CD4-positive, alpha-beta T cell treated with Interleukin-15 for 1 hour (primary cell): Measurements from ENCODE around the gene SGIP1.
"Not testable (repeated sequence)": the region's sequence is repeated elsewhere in the genome, so short reads cannot be mapped to it uniquely, and the experiment has no call there.

ENCODE experiments used
- DNase-seq: peaks from one replicate; pipeline ENCODE4 v3.0.0-alpha.2; 2020

SGIP1 gene

DNA sequence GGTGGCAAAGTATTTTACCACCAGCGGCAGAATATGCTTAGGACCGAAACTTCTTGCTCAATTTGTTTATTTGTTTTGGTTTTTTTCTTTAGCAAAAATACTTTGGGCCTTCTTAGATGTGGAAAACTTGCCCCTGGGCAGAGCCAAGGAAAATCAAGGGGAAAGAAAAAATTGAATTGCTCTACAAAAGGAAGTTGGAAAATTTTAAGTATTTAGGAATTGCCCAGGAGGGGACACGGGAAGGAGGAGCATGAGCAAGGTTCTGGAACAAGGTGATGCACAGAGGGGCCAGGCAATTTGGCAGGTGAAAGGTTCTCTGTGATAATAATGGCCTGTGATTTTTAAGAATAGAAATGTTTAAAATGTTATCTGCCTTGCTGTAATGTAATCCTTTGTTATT is 28.6 kb downstream of the SGIP1 start:
- no peak for DNase-seq

DNA sequence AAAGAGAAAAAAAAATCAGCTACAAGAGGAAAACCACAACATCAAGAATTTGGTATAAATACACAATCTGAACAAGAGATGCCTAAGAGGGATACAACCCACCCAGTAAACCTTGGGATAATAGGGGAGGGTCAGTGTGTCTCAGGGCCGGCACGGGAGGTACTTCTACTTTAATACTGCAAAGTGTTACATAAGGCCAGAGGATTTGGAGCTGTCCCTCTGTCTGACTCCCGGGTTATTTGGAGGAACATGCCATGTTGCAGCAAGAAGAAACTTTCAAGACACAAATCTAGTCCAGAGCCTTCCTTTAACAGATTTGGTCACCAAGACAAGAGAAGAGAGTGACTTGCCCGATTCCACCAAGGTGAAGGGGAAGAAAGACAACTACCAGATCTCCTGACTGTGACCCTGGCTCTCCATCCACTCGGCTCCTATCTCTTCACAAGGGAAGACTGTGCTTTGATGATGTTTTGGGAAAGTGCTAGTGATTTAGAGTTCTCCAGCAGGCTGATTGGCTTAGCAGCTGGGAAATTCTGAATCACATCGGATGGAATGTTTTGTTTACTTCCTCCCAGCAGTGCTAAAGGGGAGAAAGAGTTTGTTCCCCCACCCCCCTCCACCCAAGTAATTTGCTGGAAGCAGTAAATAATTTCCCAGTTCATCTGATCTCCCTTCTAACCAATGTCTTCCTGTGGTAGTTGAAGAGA is 29.3 kb downstream of the SGIP1 start:
- DNase-seq, result no peak

DNA sequence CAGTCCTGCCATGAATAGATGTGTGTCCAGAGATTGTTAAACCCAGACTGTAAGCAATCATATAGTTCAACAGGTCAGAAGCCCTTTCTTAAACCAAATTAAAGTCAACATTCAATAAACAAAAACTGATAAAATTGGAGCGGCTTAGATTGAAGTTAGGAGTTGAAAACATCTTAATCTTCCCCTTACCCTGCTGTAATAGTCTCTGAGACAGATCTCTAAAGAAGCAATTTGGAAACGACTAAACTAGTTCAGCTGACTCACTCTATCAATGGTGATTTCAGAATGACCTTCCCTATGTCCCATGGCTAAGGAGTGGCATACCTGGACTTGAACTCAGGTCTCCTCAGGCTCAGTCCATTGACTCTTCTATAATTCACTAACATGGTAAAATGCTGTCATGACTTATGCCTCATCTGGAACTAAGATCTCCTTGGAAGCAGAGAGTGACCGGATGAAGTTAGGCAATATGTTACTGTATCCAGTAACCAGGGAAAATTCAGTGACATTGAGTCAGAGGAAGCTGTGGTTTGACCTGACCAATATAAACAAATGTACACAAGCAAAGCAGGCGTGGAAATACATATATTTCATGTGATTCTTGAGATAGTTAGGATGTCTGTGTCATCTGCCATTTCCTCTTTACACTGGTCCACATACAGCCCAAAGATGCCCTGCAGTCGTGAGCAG is 30.1 kb downstream of the SGIP1 start:
- no peak for DNase-seq

DNA sequence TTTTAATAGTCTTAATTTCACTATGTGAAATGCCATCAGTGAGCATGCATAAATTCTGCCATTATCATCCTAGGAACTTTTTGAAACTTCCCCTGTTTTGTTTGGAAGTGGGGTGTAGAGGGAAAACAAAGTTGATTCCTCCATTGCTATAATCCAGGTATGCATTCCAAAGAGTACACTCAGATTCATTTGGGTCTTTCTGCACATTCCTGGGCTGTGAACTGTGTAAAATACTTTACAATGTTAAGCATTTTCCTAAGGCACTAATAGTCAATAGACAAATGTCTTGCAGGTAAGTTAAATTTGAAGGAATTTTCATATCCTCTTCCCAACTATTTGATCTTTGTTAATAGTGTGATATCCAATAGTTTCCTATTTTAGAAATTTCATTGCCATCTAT is 36.2 kb downstream of the SGIP1 start:
- no peak for DNase-seq

DNA sequence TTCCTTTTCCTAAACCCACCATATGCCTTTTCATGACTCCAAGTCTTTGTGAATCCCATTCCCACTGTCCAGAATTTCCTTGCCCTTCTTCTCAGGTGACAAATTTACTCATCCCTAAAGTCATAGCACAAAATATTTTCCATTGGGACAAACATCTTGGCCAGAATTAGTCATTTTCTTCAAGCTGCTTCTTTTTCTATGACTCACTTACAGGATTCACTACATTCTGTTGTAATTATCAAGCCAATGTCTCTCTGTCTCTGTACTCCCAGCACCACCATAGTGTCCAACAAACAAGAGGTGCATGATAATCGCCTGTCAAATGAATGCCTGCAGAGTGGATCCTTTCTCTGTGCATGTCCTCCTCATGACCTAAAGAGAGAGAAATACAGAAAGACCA is 37.8 kb downstream of the SGIP1 start:
- DNase-seq, result no peak

DNA sequence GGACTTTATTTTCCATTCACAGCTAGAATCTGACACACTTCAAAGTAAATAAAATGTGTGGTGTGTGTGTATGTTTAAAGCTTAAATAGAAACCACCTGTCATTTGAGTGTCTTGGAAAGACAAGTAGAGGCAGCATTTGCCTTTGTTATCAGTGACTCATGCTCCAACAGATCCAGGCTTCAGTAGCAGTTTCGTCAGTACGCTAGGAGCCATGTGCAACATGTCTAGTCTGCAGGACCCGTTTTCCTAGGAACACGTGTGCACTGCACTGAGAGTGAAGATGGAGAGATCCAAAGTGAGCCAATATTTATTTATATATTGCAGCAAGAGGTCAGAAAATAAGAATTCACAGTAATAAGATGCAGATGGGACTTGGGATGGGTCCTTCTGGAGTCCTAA is 41.8 kb downstream of the SGIP1 start:
- no peak for DNase-seq

DNA sequence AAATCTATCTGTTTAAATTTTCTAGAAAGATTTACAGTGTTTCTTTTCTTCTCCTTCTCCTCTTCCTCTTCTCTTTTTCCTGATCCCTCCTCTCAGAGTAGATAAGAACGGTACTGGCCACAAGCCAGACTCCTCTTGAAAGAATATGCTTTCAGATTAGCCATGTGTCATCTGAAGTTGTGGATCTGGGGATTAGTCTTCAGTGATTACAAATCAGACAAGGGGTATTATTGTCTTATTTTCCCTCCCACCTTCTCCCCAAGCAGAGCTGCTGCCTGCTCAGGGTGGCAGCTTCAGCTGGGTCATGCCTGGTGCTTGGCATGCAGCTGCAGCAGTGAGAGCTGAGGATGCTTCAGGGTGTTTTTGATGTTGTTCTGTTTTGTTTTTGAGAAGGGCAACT is 42.7 kb downstream of the SGIP1 start:
- no peak for DNase-seq

DNA sequence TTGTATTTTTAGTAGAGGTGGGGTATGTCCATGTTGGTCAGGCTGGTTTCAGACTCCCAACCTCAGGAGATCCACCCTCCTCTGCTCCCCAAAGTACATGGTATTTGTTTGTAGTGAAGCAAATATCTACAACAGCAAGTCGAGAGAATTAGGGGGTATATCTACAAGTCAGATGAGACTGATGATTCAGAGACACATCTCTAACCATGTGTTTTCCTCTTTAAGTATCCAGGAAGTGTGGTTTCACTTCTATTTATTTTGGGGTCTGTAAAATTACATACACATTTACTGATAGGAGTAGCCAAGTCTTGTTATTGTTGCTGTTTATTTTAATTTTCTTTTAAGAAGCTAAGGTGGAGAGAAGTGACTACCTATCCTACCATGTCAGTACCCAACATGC is 44.9 kb downstream of the SGIP1 start:
- no peak for DNase-seq

DNA sequence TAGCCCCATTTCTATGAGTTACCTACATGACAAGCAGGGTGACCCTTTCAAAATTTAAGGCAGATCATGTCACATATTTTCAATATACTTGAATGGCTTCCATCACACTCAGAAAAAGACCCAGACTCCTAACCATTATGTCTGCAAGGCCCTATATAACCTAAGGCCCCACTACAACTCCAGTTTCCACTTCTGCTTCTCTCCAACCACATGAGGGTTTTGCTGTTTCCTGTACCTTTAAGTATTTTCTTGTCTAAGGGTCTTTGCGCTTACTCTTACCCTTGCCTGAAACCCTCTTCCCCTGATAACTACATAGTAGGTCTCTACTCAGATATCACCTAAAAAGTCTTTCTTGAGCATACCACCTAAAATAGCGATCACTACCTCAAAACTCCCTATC is 46.1 kb downstream of the SGIP1 start:
- DNase-seq, result no peak

DNA sequence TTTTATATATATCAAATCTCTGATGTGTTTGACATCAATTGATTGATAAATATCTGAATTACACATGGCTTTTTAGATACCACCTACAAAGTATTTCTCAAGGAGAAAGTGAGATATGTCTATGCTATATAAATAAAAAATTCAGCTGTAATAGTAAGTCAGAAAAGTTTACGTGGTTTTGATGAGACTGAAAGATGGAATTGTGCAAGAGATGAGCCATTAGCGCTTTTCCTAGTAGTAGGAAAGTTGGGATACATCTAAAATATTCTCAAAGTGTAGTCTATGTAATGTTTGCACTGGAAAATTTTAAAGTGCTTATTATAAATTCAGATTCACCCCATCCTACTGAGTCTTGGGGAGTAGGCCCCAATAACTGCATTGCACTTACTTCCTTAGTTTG is 49.1 kb downstream of the SGIP1 start:
- DNase-seq, result no peak

DNA sequence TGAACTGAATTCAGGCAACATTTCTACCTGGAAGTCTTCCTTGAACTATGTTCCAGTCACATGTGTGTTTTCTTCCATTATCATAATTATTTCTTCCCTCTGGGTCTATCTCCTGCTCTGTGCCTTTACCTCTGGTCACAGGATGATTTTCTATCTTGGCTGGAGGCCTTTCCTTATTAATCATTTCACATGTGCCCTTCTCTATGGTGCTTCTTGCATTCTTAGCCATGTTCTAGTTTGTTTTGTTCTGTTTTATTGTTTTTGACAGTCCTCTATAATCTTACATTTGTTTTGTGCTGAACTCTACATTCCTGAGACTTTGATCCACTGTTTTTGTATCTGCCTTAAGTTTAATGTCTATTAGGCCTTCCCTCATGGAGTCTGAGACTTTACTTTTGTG is 51.0 kb downstream of the SGIP1 start:
- no peak for DNase-seq

DNA sequence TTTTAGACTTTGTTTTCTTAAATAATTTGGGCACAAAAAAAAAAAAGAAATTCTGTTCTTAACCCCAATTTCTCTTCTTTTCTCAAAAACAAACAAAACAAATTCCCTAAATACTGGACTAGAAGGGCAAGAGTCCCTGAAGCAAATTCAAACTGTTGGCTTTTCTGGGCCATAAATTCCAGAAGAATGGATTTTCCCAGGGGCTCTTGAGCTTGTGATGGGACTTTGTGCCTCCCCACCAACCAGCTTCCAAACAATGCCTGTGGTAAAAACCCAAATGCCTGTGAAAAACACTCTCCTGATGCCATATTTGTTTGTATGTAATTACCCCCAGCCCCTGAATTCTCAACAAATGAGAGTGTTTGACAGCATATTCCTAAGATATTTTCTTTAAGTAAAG is 55.4 kb downstream of the SGIP1 start:
- DNase-seq, result no peak

DNA sequence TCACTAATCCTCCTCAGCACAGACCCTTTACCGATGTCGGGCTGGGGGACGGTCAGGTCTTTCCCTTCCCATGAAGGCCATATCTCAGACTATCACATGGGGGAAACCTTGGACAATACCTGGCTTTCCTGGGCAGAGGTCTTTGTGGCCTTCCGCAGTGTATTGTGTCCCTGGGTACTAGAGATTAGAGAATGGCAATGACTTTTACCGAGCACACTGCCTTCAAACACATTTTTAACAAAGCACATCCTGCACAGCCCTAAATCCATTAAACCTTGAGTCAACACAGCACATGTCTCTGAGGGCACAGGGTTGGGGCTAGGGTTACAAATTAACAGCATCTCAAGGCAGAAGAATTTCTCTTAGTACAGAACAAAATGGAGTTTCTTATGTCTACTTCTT is 58.2 kb downstream of the SGIP1 start:
- DNase-seq, result not testable (repeated sequence)

DNA sequence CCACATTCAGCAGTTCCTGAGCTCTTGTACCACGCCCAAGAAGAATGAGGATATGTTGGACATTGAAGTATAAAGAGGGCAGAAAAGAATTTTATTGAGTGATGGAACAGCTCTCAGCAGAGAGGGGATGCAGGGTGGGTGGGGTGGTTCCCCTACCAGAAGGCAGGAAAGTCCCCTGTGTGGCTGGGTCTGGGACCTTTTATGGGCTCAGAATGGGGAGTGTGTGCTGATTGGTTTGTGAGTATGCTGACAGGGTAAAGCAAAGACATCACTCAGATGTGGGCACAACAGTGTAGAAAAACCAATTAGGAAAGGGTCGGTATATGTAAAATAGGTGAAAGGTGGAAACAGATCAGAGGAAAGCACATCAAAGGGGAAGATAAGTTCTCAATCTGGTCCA is 62.2 kb downstream of the SGIP1 start:
- no peak for DNase-seq

DNA sequence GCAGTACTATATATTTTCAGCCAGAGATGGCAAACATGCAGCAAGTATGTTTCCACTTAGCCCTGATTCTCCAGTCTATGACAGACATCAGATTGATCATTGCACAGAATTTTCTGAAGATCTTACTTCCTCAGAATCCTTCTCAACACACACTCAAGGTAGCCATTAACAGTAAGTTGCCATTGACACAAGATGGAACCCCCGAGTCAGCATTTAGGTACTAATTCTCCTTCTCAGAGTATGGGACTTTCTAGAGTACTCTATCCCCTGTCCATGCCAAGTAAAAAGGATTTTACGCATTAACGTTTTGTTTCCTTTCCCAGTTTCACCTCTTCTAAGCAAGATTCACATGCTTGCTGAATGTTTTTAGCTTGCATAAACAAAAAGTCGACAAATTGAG is 63.5 kb downstream of the SGIP1 start:
- DNase-seq, result no peak

DNA sequence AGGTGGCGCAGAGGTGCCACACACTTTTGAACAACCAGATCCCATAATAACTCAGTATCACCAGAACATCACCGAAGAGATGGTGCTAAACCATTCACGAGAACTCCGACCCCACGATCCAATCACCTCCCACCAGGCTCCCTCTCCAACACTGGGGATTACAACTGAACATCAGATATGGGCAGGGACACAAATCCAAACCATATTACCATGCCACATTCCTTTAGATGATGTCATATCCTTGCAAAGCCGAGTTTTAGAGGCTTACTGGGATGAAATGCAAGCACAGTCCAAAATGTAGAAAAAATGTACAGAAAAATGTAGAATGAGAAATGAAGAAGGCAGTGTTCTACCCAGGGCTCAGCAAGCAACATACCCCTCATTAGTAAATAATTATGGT is 64.7 kb downstream of the SGIP1 start:
- DNase-seq, result no peak

DNA sequence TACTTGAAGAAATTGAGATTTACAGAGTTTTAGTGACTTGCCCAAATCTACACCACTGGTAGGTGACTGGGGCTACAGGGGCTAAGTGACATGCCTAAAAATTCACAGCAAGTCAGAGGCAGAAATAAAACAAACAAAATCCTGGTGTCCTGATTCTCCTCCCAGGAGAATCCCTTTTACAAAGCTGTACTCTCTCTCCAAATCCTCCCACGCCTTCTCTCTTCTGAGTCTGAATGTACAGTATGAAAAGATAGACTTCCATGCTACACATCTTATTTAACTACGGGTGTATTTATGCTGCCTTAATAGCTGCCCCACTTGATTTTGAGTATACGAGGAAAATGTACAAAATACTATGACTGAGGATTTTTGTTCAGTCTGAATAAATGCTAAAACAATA is 65.4 kb downstream of the SGIP1 start:
- DNase-seq, result no peak

DNA sequence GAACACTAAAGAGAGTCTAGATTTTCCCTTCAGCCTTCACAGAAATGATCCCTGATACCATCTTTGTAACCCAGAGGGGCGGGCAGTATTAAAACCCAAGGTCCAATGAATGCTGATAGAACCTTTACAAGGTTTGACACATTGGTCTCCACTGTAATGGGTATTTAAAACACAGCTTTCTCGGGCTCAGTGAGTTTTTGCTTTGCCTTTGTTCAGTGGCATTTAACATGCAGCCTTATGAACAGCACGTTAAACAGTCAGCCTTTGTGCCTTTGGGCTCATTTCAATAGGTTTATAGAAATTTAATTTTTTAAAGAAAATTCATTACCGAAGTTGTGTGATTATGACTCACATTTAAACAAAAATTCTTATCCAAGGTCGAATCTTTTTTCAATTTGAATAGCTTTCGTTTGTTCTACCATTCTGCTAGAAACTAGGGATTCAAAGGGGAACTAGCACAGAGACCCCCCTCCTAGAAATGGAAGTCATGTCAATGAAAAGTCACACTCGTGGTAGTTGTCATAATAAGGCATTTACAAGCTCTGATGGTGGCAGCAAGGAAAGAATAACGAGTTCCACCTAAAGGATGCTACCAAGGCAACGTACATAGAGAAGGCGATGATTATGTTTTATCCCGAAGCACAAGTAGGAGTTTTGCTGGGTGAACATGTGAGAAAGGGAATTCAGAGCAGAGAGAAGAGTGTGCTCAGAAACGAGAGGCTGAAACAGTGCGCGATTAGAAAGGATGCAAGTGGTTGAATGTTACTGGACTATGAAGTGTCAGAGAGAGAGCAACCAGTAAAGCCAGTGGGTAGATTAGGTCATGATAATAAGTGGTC is 66.2 kb downstream of the SGIP1 start:
- no peak for DNase-seq

DNA sequence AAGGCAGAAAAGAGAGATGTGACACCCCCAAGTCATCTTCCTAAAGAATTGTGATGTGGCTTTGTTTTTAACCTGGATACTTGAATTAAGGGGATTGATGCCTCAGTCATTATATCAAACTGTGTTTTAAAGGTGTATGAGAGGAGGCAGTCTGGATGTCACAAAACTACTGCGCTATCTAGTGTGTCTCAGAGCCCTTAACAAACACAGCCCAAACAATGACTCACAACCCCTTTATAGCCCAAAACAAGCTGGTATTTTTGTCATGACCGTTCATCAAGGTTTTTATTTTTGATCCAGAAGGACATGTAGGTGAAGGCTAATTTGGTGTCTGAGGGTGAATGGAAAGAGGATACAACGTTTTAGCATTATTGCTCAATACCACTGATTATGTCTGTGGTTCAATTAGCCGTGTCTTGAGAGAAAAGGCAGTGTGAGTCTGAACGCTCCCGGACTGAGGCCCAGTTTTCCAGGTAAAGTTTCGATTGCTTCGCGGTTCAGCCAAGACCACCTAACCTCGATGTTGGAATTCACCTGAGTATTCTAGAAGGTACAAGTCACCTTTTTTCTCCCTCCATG is 71.6 kb downstream of the SGIP1 start:
- no peak for DNase-seq

DNA sequence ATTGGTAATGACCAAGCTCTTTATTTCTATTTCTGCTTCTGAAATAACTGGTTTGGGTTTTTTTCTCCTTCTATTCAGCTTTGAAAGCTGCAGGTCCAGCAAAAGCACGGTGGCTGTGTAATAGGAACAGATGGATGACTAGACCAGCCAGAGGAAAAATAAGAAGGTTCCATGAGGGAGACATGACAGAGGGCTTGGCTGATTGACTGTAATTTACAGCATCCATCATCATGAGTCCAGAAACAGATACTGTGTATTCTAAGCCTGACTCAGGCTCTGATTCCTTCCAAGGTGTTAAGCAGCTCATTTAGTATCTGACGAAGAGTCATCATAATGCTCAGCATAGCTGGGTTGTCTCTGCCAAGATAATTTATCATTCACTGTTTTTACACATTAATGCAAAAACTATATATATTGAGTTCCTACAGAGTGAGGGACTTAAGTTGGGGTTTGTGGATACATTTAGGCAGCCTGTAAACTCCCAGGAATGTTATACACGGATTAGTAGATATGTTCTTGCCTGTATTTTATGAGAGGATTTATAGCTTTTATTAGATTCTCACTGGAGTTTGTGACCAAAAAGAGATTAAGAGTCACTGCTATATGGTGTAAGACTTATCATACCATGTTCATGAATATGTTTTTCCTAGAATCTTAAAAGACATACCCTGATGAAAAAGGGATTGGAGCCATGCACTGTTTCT is 72.6 kb downstream of the SGIP1 start:
- DNase-seq, result no peak

DNA sequence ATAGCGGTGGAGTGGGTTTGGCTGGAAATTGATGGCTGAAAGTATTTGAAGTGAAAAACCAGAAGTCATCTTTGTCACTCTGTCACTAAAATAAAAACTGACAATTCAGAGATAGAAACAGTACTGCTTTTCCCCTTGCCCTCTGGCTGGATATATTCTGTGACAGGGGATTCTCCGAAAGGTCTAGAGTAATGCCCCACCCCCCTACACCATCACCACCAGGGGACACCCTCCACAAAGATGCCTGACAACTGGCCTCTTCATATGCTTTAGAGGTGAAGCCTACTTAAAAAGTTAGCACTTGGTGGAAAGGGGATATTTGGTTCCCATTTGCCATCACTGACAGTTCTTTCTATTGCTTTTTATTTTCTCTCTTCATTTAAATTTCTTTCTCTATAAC is 73.5 kb downstream of the SGIP1 start:
- no peak for DNase-seq

DNA sequence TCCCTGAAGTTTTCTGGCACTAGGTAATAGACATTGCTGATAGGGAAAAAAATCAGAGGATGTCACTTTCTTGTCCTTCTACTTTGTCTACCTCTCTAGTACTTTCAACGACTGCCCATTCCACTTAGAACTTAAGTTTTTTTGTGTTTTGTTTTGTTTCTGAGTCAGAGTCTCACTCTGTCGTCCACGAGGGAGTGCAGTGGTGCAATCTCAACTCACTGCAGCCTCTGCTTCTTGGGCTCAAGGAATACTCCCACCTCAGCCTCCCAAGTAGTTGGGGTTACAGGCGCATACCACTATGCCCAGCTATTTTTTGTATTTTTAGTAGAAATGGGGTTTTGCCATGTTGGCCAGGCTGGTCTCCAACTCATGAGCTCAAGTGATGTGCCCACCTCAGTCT is 79.2 kb downstream of the SGIP1 start:
- no peak for DNase-seq
